ENCODE data around the gene SMIM41.

DNA sequence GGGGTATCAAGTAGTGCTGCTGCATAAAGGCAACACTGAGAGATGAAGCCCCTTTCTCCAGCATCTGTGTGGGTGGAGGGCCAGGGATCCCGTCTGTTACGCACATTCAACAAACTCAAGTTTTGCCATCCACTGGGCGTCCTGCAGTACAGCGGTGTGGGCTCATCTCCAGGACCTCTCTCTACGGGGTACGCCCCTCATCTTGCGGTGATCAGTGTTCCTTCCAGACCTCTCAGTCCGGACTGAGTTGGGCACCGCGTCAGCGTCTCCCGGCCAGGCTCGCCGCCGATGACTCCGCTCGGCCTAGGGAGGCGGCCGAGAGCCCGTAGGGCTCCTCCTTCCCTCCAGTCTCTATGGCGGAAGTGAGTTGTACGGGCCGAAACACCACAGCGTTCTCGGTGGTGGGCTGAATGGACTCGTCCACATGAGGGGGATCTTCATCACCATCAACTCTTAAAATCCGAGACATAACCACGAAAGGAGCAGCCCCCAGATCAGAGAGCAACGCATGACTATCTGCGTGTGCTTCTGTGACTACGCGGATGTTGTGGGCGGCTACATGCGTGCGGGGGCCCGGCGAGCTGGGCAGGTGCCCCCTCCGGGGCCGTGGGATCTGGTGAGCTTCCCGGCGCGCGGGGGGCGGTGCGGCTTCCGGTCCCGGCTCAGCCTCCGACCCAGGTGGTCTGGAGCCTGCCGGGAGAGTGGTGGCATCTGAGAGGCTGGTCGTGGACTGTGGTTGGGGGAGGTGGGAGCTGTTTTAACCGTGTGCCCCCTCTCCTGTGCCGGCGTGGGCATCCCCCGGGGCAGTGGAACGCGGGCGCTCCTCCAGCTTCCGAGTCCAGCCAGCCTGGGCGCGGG lies 9.9 kb upstream of the SMIM41 start, which contains the start of gene ATG101:
- TF ChIP-seq, protein P1, sequence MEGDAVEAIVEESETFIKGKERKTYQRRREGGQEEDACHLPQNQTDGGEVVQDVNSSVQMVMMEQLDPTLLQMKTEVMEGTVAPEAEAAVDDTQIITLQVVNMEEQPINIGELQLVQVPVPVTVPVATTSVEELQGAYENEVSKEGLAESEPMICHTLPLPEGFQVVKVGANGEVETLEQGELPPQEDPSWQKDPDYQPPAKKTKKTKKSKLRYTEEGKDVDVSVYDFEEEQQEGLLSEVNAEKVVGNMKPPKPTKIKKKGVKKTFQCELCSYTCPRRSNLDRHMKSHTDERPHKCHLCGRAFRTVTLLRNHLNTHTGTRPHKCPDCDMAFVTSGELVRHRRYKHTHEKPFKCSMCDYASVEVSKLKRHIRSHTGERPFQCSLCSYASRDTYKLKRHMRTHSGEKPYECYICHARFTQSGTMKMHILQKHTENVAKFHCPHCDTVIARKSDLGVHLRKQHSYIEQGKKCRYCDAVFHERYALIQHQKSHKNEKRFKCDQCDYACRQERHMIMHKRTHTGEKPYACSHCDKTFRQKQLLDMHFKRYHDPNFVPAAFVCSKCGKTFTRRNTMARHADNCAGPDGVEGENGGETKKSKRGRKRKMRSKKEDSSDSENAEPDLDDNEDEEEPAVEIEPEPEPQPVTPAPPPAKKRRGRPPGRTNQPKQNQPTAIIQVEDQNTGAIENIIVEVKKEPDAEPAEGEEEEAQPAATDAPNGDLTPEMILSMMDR (IDR thresholded peaks at IDR 0.05) = peak in 3 of 4 experiments; percentile 56 to 80 (median 63)
- TF ChIP-seq POLR2AphosphoS5 (IDR thresholded peaks at IDR 0.05) = peak; percentile 77
- TF ChIP-seq POLR2A (IDR thresholded peaks at IDR 0.05) = peak; percentile 74 to 77

Data from gastroesophageal sphincter (tissue), 3 donors.